Activated T-helper 9 cell treated with anti-CD3 and anti-CD28 coated beads, Interleukin-2, amount 50 U/mL, for 16 hours (primary cell): ENCODE data around the gene DIS3L2.

ENCODE experiments used
- DNase-seq: peaks from one replicate; pipeline ENCODE4 v3.0.0-alpha.2; 2020; ENCODE audit warnings: low read depth

DIS3L2 gene

GRCh38 chr2:231955758-231956472 lies 5.6 kb upstream of the DIS3L2 start:
- DNase-seq, result no peak

DNA sequence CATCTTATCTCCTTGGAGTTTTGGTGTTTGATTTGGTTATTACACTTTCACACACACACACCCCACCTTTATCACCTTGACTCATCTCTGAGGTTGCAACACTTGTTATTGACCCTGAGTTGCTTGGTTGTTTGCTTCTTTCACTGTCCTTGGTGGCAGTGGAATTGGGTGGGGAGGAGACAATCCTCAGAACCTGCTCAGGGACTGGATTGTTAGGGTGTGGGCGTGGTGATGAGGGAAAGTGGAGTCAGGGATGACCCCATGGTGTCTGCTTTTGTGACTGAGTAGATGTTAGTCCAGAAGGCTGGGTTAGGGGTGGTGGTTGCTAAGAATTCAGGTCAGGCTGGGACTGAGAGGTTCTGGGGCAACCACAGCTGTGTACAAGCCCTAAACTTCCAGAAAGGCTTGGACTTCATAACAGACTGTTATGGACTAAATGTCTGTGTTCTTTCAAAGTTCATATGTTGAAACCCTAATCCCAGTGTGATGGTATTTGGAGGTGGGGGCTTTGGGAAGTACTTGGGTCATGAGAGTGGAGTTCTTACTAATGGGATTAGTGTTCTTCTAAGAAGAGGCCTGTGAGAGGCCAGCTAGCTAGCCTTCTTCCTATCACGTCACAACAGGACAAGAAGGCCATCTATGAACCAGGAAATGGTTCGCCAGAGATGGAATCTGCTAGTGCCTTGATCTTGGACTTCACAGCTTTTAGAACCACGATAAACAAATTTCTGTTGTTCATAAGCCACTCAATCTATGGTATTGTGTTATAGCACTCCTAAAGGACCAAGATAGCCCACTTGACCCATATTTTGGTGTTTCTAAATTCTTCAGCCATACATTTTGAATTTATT lies 3.4 kb upstream of the DIS3L2 start:
- DNase-seq, result no peak

GRCh38 chr2:231960810-231961348 lies 634 bp upstream of the DIS3L2 start:
- no peak for DNase-seq

GRCh38 chr2:231965102-231965501 lies 3.6 kb downstream of the DIS3L2 start:
- DNase-seq, result no peak

GRCh38 chr2:231966886-231967285 lies 5.4 kb downstream of the DIS3L2 start:
- no peak for DNase-seq

- no peak for DNase-seq
Measured at GRCh38 chr2:231968820-231969219, 7.3 kb downstream of the DIS3L2 start.

DNA sequence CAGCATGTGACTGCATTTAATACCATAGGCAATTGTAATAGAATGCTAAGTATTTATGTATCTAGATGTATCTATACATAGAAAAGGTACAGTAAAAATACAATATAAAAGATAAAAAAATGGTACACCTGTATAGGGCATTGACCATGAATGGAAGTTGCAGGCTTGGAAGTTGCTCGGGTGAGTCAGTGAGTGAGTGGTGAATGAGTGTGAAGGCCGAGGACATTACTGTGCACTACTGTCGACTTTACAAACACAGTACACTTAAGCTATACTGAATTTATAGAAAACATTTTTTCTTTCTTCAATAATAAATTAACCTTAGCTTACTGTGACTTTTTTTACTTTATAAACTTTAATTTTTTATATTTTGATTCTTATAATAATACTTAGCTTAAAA lies 8.9 kb downstream of the DIS3L2 start:
- DNase-seq, result no peak

- DNase-seq, result no peak
Measured at GRCh38 chr2:231975001-231975400, 13.5 kb downstream of the DIS3L2 start.

- no peak for DNase-seq
Measured at GRCh38 chr2:231977430-231977829, 15.9 kb downstream of the DIS3L2 start.

DNA sequence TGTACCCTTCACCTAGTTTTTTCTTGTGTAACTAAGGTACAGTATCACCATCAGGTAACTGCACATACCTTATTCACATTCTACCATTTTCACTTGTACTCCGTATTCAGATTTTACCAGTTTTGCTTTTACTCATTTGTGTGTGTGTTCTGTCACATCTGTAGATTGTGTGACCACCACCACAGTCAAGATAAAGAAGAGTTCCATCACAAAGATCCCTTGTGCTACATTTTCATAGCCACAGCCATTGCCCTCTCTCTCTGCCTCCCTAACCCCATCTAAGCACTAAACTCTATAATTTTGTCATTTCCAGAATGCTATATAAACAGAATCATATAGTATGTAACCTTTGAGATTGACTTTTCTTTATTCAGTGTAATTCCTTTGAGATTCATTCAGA lies 23.5 kb downstream of the DIS3L2 start:
- DNase-seq, result no peak

DNA sequence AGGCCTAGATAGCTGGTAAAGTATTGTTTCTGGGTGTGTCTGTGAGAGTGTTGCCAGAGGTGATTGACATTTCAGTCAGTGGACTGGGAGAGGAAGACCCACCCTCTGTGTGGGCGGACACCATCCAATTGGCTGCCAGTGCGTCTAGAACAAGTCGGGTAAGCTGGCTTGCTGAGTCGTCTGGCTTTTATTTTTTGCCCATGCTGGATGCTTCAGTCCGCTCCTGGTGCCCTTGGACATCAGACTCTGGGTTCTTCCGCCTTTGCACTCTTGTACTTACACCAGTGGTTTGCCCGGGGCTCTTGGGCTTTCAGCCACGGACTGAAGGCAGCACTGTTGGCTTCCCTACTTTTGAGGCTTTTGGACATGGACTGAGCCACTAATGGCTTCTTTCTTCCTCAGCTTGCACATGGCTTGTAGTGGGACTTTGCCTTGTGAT lies 24.3 kb downstream of the DIS3L2 start:
- no peak for DNase-seq

- DNase-seq, result no peak
Measured at GRCh38 chr2:231987124-231987727, 25.7 kb downstream of the DIS3L2 start.

DNA sequence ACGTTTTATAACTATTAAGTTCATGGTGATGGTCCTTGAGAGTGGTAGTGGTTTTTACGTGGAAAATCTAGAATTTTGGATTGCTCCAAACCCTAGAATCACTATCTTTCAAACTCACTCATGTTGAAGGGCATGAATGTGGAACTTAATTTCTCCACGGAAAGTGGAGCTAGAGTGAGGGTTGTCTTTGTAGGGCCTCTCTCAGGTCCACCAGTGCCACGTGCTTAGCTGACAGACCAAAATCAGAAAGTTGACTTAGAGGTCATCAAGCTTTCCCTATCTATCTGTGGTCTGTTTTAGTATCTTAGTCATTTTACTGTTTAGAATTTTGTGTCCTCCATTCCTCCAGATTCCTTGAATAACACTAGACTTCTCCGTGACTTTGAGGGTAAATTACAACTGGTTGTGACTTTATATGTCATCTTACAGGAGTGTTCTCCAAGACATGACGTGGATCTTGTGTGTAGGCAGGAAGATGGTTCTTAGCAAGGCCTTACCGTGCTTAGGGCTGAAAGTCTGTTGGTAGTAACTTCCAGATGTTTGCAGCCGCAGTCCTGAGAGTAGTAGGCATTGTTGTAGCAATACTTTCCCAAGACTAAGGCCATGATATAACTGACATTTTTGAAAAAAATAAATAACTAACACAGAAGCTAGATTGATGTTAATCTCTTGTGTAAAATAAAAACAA lies 26.8 kb downstream of the DIS3L2 start:
- DNase-seq, result no peak

GRCh38 chr2:231991664-231992063 lies 30.2 kb downstream of the DIS3L2 start:
- no peak for DNase-seq

DNA sequence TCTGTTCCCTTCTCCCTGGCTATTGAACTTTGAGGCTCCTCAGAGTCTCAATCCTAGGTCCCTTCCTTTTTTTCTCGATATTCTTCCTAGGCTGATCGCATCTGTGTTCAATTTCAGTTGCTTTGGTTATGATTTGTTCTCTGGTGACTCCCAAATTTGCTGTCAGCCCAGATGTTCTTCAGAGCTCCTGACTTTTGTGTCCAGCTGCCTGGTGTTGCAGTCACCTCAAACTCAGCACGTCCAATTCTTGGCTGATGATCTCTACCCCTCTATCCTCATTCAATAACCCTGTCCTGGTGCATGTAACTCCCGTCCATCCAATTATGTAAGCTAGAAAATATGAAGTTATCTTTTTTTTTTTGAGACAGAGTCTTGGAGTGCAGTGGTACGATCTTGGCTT lies 31.4 kb downstream of the DIS3L2 start:
- DNase-seq, result no peak

GRCh38 chr2:231996797-231997540 lies 35.5 kb downstream of the DIS3L2 start:
- DNase-seq, result no peak

- DNase-seq, result no peak
Measured at GRCh38 chr2:231998046-231998445, 36.5 kb downstream of the DIS3L2 start.

DNA sequence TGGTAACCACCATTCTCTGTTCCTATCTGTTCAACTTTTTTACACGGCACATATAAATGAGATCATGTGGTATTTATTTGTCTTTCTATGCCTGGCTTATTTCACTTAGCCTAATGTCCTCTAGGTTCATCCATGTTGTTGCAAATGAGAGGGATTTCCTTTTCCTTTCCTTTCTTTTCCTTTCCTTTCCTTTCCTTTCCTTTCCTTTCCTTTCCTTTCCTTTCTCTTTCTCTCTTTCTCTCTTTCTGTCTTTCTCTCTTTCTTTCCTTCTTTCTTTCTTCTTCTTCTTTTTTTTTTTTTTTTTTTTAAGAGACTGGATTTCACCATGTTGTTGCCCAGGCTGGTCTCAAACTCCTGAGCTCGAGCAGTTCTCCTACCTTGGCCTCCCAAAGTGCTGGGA lies 38.9 kb downstream of the DIS3L2 start:
- DNase-seq, result no peak

DNA sequence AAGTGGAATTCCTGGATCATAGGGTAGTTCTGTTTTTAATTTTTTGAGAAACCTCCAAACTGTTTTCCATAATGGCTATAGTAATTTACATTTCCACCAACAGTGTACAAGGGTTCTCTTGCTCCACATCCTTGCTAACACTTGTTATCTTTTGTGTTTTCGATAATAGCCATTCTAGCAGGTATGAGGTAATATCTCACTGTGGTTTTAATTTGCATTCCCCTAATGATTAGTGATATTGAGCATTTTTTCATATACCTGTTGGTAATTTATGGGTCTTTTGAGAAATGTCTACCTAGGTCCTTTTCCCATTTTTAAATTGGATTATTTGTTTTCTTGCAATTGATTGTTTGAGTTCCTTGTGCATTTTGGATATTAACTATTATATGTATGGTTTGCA lies 39.6 kb downstream of the DIS3L2 start:
- no peak for DNase-seq

DNA sequence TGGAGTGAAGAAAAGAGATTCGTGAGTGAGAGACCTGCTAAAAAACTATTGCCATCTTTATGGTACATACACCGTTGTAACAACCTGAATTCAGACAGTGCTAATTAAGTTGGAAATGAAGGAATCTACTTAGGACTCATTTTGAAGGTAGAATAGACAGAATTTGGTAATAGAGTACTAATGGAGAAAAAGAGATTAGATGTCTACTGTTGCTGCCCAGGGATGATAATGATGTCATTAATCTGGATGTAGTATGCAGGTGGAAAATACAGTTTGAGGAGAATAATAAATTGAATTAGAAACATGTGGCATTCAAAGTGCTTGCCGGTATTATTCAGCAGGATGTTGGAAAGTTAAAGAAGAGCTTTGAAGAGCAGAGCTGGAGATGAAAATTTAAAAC lies 44.7 kb downstream of the DIS3L2 start:
- no peak for DNase-seq

GRCh38 chr2:232008907-232009638 lies 47.6 kb downstream of the DIS3L2 start:
- no peak for DNase-seq
